SK-N-MC (cell line): ENCODE data around the gene IPO11.

Experiments used
- EZH2 ChIP-seq: fragments of 200-600 bp; sonication (generic); IDR thresholded peaks from one replicate; pipeline ENCODE4 v1.6.1; 2017; ENCODE audit warnings: antibody characterized with exemption
- FOXP2 ChIP-seq: optimal IDR thresholded peaks from 2 replicates; pipeline ENCODE3; 2011; ENCODE audit warnings: mild to moderate bottlenecking, moderate library complexity; ENCODE audit not compliant: insufficient read depth; ENCODE audit errors: extremely low read length, control extremely low read depth
- POLR2AphosphoS5 ChIP-seq: IDR thresholded peaks from 2 replicates; pipeline ENCODE4 v1.6.1; 2012; ENCODE audit warnings: mild to moderate bottlenecking, low read depth, low read length, borderline replicate concordance

DNA sequence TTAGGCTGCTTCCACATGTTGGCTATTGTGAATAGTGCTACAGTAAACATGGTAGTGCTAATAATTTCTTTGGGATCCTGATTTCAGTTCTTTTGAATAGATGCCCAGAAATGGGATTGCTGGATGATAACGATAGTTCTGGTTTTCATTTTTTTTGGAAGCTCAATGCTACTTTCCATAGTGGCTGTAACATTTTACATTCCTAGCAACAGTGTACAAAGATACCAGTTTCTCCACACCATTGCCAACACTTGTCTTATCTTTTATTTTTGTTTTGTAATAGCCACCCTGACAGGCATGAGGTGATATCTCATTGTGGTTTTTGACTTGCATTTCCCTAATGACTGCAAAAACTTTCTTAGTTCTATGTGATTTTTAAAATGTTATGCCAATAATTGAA is 97.2 kb downstream of the IPO11 start:
- no peak for TF ChIP-seq POLR2AphosphoS5
- no peak for TF ChIP-seq EZH2
- no peak for TF ChIP-seq FOXP2
